CD4-positive, alpha-beta T cell treated with Interleukin-21 for 1 hour (primary cell): Measurements from ENCODE around the gene BLVRA.
A peak's percentile ranks its signal among the peaks of the same experiment; 100 is the strongest.

Experiments
- DNase-seq: peaks from one replicate; pipeline ENCODE4 v3.0.0-alpha.2; 2020

The BLVRA gene

DNA sequence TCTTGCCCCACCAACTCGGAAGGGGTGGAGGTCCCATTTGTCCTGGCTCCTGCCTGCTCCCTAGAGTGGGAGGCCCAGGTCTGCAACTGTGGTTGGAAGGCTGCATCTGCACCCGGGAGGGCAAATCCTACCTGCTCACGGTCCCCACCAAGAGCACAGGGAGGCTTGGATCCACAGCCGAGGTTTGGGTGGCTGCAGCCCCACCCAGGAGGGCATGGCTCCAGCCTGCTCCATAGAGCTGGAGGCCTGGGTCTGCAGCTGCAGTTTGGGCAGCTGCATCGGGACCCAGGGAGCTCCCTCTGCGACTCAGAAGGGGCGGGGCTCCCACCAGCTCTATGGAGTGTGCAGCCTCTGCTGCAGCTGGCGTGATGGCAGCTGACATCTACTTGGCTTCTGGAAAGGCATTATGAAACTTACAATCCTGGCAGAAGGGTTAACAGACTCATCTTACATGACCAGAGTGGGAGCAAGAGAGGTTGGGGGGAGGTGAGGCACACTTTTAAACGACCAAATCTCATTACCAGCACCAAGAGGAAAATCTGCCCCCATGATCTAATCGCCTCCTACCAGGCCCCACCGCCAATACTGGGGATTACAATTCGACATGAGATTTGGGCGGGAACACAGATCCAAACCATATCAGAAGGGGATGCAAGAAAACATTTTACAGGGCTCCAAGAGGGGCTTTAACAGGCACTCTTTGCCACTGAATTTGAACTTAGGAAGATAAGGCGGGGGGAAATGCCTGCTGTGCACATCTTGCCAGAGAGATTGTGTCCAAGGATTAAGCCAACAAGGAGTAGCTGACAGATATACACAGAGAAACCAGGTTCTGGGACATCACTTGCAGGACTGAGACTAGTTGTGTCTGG, 8.2 kb upstream of the BLVRA start:
- no peak for DNase-seq

DNA sequence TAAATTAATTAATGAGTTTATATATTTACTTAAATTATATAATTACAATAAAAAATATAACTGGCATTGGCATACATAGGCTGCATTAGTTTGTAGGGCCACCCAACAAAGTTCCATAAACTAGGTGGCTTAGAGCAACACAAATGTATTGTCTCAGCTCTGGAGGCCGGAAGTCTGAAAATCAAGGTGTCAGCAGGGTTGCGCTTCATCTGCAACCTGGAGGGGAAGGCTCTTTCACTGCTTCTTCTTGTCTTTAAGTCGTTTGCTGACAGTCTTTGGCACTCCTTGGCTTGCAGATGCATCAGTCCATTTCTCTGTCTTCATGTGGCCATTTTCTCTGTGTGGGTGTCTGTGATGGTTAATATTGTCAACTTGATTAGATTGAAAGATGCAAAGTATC, 6.1 kb upstream of the BLVRA start:
- no peak for DNase-seq

DNA sequence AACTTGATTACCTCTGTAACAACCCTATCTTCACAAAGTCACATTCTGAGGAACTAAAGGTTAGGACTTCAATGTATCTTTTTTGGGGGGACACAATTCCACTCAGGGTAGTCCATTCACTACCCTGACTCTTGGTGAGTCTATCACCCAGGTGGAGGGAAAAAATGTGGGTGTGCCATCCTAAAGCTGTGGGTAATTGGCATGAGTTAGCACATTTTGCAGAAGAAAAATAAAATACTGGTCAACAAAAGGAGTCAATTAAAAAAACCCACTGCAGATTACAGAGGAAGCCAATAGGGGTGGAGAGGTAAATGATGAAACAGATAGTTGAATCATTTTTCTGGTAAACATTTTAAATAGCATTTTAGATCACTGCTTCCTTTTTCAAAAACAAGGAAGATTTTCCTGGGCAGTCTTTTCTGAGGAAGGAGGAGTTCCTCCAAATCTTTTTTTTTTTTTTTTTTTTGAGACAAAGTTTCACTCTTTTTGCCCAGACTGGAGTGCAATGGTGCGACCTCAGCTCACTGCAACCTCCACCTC, 5.1 kb upstream of the BLVRA start:
- no peak for DNase-seq

DNA sequence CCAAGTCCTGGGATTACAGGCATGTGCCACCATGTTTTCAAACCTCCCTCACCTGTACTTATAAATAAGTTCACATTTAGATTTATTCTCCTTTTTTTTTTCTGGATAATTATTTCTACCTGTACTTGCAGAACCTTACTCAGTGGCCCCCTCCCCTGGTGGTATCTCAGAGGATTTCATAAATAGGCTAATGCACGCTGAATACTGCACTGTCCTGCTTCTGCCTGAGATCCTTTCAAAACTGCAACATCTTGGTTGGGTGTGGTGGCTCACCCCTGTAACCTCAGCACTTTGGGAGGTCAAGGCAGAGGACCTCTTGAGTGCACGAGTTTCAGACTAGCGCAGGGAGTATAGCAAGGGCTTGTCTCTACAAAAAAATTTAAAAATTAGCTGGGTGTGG, 4.6 kb upstream of the BLVRA start:
- no peak for DNase-seq

DNA sequence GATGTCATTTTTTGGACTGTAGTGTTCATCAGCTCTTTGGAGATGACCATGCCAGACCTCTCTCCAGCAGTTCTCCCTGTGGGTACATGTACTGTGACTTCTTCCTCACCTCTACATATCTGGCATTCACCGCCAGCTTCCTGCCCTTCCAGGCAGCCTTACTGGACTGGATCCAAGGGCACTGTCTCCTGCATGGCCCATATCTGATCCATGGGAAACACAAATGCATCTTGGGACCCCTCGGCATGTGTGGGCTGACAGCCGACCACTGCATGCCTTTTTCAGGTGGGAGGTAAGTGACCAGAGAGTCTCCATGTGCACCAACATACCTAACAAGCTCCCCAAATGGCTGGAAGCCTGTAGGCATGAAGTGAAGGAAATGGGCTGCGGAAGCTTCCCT, 3.9 kb upstream of the BLVRA start:
- DNase-seq = no peak

DNA sequence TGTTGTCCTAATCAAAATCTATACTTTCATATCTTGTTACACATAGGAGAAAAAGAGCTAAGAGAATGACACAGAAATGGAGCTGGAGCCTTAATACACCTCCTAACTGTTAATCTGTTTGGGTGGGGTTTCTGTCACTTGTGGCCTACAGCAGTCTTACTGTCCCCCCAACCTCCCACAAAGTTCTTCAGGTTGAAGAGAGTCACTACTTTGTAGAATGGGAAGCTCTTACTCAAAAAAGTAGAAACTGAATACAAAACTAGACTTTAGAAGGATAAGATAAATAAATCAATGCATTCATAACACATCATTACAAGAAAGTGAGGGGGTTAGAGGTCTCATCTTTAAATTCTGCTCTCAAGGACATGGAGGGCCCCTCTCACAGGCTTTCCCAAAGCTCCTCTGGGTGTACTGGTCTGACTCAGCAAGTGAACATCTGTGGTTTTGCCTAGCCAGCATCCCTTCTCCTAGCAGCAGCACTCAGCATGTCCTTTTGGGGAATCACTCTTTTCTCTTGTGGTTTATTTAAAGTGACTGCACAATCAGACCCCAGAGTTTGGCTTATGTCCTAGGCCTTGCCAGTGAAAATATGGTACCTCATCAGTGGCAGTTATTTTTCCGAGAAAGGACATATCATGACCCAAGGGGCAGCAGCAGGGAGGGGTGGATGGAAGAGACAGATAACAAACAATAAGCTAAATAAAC, 2.0 kb upstream of the BLVRA start:
- no peak for DNase-seq

DNA sequence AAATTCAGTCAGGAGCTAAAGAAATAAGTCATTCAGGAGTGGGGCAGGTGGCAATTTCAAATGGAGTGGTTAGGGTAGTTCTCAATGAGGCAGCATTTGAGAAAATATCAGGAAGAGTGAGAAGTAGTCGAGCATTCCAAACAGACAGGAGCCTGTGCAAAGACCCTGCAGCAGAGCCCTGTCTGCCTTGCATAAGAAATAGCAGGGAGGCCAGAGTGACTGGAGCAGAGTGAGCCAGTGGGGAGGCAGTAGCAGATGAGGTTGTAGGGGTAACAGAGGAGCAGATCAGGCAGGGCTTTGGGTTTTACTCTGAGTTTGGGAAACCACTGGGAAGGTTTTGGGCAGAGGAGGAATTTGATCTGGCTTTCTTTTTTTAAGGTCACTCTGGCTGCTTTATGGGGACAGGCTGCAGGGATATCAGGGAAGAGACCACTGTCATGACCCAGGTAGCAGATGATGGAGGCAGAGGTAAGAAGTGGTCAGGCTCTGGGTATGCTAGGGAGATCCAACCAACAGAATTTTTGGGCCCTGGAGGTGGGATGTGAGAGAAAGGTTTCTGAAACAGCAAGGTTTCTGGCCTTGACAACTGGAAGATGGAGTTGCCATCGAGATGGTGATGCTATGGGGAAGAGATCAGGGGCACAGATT, 1.3 kb upstream of the BLVRA start:
- no peak for DNase-seq

DNA sequence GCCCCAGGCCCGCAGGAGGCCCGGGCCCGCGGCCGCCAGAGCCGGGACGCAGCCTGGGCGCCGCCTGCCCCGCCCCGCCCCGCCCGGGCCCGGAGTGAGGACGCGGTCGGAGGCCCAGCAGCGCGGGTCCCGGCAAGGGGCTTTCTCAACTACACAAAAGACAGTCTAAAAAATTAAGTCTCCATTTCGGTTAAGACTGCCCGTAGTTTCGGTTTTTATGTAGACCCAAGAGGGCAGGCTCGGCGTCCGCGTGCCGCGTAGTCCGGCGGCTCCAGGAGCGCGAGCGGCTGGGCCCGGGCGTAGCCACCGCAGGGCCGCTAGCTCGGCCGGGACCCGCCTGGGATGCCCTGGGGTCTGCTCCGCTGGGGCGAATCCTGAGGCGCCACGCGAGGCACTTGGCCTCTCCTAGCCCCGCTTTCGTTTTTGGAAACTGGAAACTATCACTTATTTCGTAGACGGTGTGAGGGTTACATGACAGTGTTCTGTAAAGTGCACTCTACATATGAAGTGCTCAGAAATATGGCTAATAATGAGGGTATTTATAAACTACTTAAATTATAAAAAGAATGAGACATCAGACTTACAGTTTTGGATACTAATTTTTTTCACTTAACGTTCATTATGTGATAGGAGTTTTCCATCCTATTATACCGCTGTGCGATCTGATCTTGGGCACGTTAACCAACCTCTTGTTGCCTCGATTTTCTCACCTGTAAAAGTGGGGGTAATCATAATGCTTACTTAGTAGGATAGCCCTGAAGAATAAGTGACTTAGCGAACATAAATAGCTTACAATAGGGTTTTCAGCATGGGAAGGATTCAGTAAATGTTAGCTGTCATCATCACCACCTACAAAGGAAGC, 573 bp downstream of the BLVRA start:
- DNase-seq = peak; percentile 59

DNA sequence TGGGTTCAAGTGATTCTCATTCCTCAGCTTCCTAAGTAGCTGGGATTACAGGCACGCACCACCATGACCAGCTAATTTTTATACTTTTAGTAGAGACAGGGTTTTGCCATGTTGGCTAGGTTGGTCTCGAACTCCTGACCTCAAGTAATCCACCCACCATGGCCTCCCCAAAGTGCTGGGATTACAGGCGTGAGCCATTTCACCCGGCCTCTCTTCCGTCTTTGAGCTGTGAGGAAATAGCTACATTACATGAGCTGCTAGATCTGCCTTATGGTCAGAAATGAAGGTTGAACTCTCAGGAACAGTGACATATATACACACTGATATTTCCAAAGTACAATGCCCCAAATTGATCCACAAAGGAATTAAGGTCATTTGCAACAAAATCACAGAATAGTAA, 2.4 kb downstream of the BLVRA start:
- DNase-seq = no peak

DNA sequence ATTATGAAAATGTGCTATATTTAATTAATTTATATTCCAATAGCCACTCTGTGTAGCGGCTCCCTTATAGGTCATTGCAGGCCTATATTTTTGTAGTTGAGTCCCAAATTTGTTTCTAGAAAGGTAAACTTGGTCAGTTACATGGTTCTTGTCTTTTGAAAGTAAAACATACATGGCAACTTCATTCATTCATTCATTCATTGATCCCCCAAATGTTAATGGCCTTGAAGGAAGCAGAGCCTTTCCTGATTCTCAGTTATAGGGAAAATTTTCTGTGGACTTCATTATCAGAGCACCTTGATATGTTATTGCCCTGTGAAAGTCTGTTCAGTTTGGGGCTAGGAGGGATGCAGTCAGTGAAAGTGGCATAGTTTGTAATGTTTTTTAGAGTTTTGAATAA, 2.9 kb downstream of the BLVRA start:
- DNase-seq = no peak

DNA sequence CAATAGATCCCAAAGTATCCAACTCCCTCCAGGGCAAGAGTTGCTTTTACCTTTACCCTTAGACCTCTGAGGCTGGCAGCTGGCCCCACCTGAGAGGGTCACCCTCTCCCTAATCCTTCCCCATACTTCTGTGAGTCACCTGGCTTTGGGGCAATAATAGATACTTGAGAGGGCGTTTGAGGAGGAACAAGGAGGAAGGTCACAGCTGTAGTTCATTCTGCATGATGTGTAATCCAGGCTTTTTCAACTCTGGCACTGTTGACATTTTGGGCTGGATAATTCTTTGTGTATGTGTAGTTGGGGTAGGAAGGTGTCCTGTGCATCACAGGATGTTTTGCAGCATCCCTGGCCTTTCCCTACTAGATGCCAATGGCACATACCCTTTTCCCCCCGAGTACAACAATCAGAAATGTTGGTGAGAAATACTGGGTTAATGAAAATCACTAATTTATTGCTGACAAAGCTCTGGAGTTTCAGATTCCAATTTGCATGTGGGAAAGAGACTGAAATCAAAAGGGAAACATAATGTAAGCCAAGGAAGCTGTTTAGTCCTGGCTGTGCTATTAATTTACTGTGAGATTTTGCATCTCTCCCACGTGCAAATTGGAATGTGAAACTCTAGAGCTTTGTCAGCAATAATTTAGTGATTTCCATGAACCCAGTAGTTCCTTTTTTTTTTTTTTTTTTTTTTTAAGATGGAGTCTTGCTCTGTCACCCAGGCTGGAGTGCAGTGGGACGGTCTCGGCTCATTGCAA, 3.6 kb downstream of the BLVRA start:
- DNase-seq = no peak

DNA sequence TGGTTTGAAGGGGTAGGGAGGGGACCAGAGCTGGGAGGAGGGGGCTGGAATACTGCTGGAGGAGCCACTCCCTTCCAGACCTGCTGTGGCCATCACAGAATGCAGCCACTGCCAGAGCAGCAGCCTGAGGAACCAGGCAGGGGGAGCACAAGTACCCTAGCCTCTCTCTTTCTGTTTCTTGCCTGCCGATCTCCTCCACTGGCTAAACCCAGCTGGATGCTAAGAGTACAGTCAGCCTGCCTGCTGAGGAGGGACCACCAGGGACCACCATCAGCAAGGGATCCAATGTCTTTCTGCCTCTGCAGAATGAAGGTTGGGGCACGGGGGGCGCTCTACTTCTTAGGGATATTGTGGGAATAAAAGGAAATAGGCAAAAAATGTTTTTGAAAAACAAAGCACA, 4.7 kb downstream of the BLVRA start:
- no peak for DNase-seq

DNA sequence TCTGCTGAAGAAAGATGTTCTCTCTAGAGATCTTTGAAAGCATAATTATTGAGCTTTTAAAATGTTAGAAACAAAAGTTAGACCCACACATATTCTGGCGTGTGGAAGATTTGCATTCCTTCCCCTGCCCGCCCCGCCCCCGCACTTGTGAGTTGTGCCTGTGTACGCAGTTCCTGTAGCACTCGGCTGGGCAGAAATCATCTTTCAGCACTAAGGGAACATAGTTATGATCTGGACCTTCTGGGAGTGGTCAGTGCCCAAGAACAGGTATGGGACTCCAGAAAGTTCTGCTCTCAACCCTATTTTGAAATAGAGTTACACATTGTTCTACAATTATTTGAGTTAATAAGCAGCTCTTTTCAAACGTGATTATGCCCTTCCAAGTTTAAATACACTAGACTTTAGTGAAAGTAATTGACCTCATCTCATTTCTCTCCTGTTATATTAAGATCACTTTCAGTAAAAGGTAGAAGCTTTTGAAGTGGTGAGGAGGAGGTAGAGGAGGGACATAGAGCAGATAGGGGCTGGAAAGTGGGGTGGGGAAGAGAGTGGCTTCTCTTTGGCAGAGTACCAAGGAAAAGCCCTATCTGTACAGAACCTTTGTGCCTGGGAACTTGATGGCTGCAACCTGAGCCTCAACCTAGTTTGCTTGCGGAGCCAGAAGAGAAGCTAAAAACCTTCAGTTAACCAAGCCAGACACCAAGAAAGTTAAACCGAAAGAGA, 5.7 kb downstream of the BLVRA start:
- DNase-seq = peak; percentile 24

DNA sequence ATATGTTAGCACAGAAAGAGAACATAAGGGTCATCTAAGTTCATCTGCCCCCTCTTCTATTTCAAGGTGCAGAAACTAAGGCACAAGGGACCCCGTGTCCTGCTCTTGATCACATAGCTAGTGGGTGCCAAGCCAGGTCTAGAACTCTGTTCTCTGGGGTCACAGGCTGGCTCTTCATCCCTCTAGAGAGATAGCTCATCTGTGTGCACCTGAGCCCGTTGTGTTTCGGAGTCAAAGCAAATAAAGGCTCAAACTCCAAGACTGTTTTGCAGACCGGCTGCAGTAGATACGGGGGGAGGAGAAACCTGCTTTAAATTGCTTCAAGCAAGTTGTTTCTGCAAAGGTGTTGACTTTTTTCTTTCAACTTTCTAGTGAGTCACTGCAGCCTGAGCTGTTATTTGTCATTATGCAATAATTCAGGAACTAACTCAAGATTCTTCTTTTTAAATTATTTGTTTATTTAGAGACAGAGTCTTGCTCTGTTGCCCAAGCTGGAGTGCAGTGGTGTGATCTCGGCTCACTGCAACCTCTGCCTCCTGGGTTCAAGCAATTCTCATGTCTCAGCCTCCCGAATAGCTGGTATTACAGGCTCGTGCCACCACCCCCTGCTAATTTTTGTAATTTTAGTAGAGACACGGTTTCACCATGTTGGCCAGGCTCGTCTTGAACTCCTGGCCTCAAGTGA, 6.5 kb downstream of the BLVRA start:
- DNase-seq = no peak

DNA sequence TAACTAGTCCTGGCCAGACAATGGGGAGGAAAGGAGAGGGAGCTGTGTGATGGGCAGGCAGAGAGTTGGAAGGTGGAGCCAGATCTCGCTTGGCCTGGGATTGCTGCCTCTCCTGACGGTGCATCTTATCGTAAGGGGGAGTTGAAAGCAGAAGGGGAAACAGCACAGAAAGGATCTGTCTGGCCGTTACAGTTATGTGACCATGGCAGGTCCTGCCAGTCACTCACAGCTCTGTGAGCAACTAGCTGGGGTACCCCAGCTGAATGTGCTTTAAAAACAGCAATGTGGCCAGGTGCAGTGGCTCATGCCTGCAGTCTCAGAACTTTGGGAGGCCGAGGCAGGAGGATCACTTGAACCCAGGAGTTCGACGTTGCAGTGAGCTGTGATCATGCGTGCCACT, 8.1 kb downstream of the BLVRA start:
- no peak for DNase-seq

DNA sequence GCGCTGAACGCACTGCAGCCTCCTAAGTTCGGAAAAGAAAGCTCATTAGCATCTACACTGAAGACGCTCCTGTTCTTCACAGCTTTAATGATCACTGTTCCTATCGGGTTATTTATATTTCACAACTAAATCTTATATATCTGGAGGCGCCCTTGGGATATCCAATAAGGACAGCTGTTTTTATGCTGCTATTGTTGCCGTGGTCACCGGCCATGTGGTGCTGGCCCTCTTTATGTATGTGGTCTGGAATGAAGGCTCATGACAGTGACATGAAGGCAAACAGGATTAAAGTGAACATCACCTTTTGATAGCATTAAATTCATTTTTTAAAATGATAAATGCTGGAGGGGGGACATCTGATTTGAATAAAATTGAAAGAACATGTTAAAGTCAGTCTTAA, 8.8 kb downstream of the BLVRA start:
- DNase-seq = no peak

DNA sequence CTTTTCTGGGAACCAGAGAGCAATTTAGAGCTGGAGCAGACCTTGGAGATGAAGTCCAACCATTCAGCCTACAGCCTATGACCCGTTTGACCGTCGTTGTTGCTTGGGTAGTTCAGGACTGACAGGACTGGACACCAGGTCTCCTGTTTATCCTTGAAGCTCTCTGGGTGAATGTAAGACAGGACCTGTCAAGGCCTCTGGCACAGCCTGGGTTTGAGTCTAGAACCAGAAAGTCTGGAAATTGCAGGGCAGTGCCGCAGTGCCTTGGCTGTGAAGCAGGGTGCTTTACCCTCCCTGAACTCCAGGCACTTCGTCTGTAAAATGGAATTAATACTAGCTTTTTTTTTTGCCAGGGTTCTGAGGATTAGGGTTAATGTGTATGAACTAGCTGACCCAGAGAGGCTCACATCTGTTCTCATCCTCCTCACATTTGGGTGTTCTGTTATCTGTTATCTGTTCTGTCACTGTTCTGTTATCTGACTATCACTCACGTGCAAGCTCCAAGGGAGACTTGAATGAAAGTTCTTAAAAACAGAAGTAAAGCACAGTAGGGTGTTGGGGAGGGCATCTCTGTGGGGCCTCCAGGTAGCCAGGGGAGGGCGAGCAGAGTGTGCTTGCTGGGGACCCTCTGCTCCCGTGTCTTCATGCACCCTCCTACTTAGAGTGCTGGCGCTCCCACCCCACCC, 9.9 kb downstream of the BLVRA start:
- no peak for DNase-seq

DNA sequence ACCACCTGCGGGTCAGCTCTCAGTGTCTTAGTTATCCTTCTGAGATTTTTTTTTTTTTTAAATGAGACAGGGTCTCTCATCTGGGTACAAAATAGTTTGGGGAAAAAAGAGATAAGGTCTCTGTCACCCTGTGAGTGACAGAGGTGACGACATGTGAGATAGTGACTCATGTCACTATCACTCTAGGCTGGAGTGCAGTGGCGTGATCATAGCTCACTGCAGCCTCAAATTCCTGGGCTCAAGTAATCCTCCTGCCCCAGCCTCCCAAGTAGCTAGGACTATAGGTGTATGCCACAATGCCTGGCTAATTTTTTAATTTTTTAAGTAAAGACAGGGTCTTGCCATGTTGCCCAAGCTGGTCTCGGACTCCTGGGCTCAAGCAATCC, 10.4 kb downstream of the BLVRA start:
- no peak for DNase-seq

DNA sequence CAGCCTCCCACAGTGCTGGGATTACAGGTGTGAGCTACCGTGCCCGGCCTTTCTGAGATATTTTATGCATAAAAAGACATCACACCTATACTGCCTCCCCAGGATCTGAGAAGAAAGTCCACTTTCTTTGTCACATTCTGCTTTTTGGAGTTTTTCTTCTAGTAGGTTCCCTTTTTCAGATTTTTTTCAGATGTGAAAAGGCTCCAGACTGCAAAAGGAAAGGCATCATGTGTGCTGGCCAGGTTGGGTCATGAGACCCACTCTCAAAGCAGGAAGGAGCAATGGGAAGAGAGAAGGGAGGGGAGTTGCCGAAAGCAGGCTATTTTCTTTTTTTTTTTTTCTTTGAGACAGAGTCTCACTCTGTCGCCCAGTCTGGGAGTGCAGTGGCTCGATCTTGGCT, 10.8 kb downstream of the BLVRA start:
- no peak for DNase-seq
